Activated CD8-positive, alpha-beta memory T cell treated with anti-CD3 and anti-CD28 coated beads for 36 hours (primary cell): ENCODE data around the gene INKA1. TPM values are rescaled to one million over a fixed set of nuclear protein-coding genes. Genes with fewer than 3 reads are reported as not detected.
"Not testable (repeated sequence)": the region's sequence is repeated elsewhere in the genome, so short reads cannot be mapped to it uniquely, and the experiment has no call there.

Source experiments
- CTCF ChIA-PET: fragments of 350-600 bp; sonication (Branson Sonifier 250); formaldehyde crosslinking; loops from one replicate; lab custom pipeline; 2021; ENCODE audit warnings: antibody characterized with exemption; lab: Charles Lee
- POLR2A ChIA-PET: fragments of 350-600 bp; sonication (Branson Sonifier 250); formaldehyde crosslinking; loops from one replicate; lab custom pipeline; 2021; ENCODE audit warnings: antibody characterized with exemption; lab: Charles Lee
- total RNA-seq, 2 experiments: library from RNA; stranded (reverse); gene quantifications; one replicate each; pipeline ENCODE4 v1.2.3, GENCODE V29; 2021

The INKA1 gene
- total RNA-seq, 2 experiments from 2014 or later, result 1.5 to 2.1 TPM

DNA sequence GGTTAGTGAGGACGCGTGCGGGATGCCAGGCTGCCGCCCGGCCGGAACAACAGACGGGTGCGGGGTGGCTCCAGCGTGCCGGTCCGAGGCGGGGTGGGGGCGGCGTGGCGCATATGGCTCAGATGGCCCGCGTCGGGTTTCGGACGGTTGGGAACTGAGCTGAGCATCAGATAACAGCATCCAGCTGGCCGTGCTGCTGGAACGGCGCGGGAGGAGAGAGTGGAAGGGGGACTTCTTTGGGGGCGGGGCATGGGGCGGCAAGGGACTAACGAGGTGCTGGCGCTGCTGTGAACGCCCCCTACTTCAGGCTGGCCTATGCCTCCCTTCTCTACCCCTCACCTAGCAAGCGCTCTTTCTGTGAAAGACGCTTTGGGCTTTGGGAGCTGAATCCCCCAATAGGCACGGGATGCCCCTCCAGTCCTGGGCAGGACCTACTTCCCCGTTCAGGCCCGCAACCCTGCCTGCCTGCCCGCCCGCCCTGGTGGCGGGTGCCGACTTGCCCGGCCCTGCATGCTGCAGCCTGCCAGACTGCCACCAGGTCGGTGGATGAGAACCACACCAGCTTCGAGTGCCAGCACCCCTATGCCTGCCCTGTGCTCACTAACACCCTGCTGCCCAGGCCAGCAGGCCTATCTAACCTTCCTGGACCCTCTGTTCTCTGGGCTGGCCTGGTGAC is 542 bp downstream of the INKA1 start:
- POLR2A ChIA-PET, result interaction anchor here (0.9 to 2.6 kb wide), 6 partner anchors 10 to 145 kb away, joined by 3 to 10 read pairs (median 3); partner anchors contain the start of genes IP6K1, TRAIP and UBA7
- CTCF ChIA-PET, result interaction anchor here (0.6 to 3.4 kb wide), 17 partner anchors 7 to 269 kb away, joined by 3 to 60 read pairs (median 4); partner anchors contain the start of genes IP6K1 and UBA7

DNA sequence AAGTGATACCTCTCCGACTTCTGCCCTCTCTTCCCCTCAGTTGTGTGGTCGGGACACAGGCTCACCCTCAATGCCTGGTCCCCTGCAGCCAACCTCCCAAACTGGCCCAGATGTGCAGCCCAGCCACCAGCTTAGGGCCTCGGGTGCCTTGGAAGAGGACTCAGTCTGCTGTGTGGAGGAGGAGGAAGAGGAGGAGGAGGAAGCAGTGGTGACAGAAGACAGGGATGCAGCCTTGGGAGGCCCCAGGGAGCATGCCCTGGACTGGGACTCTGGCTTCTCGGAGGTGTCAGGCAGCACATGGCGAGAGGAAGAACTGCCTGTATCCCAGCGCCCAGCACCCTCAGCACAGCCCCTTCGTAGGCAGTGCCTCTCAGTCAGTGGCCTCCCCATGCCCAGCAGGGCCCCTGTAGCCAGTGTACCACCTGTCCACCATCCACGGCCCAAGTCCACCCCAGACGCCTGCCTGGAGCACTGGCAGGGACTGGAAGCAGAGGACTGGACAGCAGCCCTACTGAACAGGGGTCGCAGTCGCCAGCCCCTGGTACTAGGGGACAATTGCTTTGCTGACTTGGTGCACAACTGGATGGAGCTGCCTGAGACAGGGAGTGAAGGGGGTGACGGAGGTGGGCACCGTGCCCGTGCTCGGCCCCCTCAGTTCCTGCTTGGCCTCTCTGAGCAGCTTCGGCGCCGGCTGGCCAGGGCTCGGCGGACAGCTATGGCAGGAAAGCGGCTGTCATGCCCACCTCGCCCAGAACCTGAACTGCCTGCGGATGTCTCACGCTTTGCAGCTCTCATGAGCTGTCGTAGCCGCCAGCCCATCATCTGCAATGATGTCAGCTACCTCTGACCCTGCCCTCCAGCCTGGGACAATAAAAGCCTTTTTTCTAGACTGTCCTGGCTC is 1.3 kb downstream of the INKA1 start:
- CTCF ChIA-PET, result interaction anchor here (0.5 to 5.8 kb wide), 11 partner anchors 9 to 240 kb away, joined by 3 to 60 read pairs (median 7); partner anchors contain the start of genes AMIGO3 and UBA7
- POLR2A ChIA-PET, result interaction anchor here (0.6 to 2.6 kb wide), 5 partner anchors 9 to 396 kb away, joined by 3 to 10 read pairs (median 3); partner anchors contain the start of genes IP6K1 and UBA7

GRCh38 chr3:49805367-49805782 is 2.3 kb downstream of the INKA1 start:
- POLR2A ChIA-PET, result interaction anchor here (0.5 to 0.7 kb wide), 2 partner anchors 34 to 709 kb away, joined by 3 read pairs; no protein-coding TSS in a partner anchor
- CTCF ChIA-PET, result interaction anchor here (0.5 to 5.8 kb wide), 8 partner anchors 8 to 239 kb away, joined by 3 to 40 read pairs (median 4); partner anchors contain the start of genes AMIGO3 and UBA7

DNA sequence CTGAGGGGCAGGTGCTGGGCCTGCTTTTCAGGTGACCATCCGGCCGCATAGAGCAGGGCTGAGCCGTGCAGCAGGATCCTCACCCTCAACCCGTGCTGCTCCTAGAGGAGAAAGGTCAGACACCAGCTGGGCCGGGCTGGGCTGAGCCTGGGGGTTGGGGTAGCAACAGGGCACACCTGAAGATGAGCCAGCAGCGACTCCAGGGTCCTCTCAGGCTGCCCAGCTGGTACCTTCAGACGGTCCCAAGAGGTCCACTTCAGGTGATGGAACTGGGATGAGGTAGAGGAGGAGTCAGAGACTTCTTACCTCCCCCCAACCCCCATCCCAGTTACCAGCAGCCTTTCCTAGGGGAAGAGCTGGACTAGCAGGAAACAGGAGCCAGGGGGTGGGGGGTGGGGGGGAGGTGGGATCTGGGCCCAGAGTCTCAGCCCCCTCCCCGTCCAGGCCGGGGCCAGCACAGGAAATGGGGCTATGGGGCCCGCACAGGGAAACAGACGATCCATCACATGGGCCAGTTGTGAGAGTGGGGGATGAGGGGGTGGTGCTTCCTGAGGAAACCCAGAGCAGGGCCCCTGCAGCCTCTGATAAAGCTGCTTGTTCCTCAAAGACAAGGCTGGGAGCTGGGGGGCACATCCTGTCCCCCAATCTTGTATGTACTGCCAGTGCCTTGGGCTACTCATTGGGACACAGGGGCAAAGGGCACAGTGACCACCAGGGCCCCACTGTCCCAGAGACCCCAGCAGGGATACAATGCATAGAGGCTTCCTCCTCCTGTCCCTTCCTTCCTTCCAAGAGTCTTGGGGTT is 3.0 kb downstream of the INKA1 start:
- CTCF ChIA-PET, result interaction anchor here (1.6 to 5.8 kb wide), 2 partner anchors 9 to 32 kb away, joined by 3 to 40 read pairs; no protein-coding TSS in a partner anchor
- POLR2A ChIA-PET, result interaction anchor here (0.7 to 1.2 kb wide), 2 partner anchors 20 to 33 kb away, joined by 3 read pairs; partner anchors contain the start of gene IP6K1

DNA sequence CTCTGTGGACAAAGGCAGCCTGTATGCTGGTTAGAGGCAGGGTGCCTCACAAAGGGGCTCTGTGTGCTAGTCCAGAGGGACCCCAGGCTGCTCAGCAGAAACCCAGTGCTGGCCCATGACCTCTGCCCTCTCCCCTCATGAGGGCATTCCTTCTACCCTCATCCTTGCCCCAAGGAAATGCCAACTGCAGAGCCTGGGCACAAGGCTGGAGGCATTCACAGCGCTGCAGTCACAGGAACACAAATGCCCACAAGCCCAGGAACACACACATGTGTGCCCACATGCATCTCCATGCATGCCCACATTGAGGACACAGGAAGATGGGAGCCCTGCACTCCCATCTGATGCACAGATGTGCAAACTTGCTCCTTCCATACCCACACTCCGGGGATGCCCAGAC is 3.8 kb downstream of the INKA1 start:
- ChIA-PET POLR2A (interaction anchor here (0.7 to 1.2 kb wide), 2 partner anchors 21 to 25 kb away, joined by 3 read pairs; partner anchors contain the start of gene IP6K1), CTCF (interaction anchor here (1.6 to 5.8 kb wide), 2 partner anchors 9 to 32 kb away, joined by 3 to 40 read pairs; no protein-coding TSS in a partner anchor)

GRCh38 chr3:49807431-49808114 is 4.5 kb downstream of the INKA1 start:
- POLR2A ChIA-PET, result interaction anchor here (0.7 to 1.2 kb wide), 2 partner anchors 21 to 24 kb away, joined by 3 read pairs; partner anchors contain the start of gene IP6K1

GRCh38 chr3:49812916-49813496 is 9.9 kb downstream of the INKA1 start:
- CTCF ChIA-PET, result interaction anchor here (3.0 kb wide), 1 partner anchor 9 kb away, joined by 23 read pairs; the partner anchor contains the start of gene INKA1

More at GRCh38 chr3:49807431-49808114, 4.5 kb downstream of the INKA1 start:
- CTCF ChIA-PET, result interaction anchor here (5.8 kb wide), 1 partner anchor 31 kb away, joined by 40 read pairs; no protein-coding TSS in a partner anchor

GRCh38 chr3:49813497-49814174 is 10.6 kb downstream of the INKA1 start, which contains the start of gene UBA7:
Gene UBA7, minus strand, starts transcription at chr3:49813953. Its CDS starts 166 bp downstream, at chr3:49813787.
- POLR2A ChIA-PET, result interaction anchor here (0.6 to 2.1 kb wide), 4 partner anchors 11 to 116 kb away, joined by 3 to 10 read pairs (median 4); partner anchors contain the start of genes INKA1 and MON1A
- CTCF ChIA-PET, result interaction anchor here (3.0 kb wide), 1 partner anchor 10 kb away, joined by 23 read pairs; the partner anchor contains the start of gene INKA1

More at GRCh38 chr3:49812916-49813496, 9.9 kb downstream of the INKA1 start:
- POLR2A ChIA-PET, result interaction anchor here (0.6 to 2.1 kb wide), 4 partner anchors 10 to 116 kb away, joined by 3 to 10 read pairs (median 4); partner anchors contain the start of genes INKA1 and MON1A

- CTCF ChIA-PET, result interaction anchor here (2.2 kb wide), 1 partner anchor 16 kb away, joined by 6 read pairs; no protein-coding TSS in a partner anchor
- POLR2A ChIA-PET, result not testable (repeated sequence)
Observed at GRCh38 chr3:49823131-49823530, 20.1 kb downstream of the INKA1 start.

GRCh38 chr3:49826016-49826415 is 23.0 kb downstream of the INKA1 start:
- CTCF ChIA-PET, result interaction anchor here (1.1 to 2.4 kb wide), 3 partner anchors 16 to 104 kb away, joined by 3 to 7 read pairs (median 3); partner anchors contain the start of genes INKA1 and MON1A

DNA sequence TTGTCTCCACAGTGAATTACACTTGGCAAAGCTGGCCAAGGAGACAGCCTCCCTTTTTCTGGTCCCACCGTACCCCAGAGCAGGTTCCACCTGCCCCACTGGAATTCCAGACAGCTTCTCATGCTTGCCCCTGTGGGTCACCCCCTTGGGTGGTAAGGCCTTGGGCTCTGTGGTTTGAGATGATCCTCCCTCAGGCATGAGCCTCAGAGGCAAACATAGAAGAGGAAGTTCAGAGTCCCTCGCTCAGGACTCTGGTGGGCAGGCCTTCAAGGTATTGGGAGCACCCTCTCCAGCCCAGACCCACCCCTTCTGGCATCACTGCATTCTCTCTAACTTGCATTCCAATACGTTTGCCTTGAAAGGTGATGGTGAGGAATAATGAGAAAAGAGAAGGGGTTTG is 28.3 kb downstream of the INKA1 start:
- POLR2A ChIA-PET, result interaction anchor here (0.6 to 0.9 kb wide), 2 partner anchors 24 to 1291 kb away, joined by 3 to 4 read pairs; no protein-coding TSS in a partner anchor
- CTCF ChIA-PET, result no interaction called here

More at GRCh38 chr3:49826016-49826415, 23.0 kb downstream of the INKA1 start:
- POLR2A ChIA-PET, result no interaction called here

DNA sequence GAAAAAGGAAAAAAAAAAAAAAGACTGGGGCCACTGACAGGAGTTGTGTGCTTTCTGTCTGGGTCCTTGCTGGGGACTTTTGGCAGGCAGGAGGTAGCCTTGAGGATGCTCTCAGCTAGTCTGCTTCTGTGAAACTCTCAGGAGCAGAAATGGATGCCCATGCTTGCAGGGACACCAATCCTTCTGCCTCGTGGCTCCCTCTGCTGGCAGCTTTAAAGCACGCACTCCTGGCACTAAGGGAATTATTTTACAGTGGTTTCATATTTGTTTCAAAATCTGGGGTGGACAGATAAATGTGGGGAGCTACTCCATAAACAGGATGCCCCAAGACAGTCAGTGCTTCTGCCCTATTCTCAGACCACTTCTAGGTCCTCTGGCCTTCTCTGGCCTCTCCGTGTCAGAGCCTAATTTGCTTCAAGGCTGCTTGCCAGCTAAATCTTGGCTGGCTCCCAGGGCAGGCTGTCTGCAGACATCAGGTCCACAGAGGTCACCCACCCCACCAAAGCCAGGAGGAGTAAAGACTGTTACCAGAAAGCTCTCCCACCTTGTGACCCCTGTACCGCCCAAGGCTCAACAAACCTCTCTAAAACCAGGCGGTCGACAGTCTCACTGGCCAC is 36.2 kb downstream of the INKA1 start:
- ChIA-PET POLR2A (interaction anchor here (0.6 to 2.1 kb wide), 3 partner anchors 34 to 58 kb away, joined by 3 to 8 read pairs (median 6); partner anchors contain the start of gene INKA1), CTCF (interaction anchor here (0.7 to 5.4 kb wide), 28 partner anchors 9 to 1235 kb away, joined by 3 to 60 read pairs (median 4); partner anchors contain the start of genes AMIGO3, CDHR4, INKA1 and IP6K1)

GRCh38 chr3:49840388-49840787 is 37.3 kb downstream of the INKA1 start:
- ChIA-PET POLR2A (no interaction called here), CTCF (interaction anchor here (1.0 to 5.4 kb wide), 4 partner anchors 11 to 301 kb away, joined by 3 to 60 read pairs (median 5); partner anchors contain the start of gene INKA1)

GRCh38 chr3:49841126-49841696 is 38.1 kb downstream of the INKA1 start:
- ChIA-PET POLR2A (no interaction called here), CTCF (interaction anchor here (1.0 to 5.4 kb wide), 4 partner anchors 39 to 302 kb away, joined by 3 to 60 read pairs (median 4); partner anchors contain the start of genes INKA1, IP6K1 and MST1R)
